Panc1 (cell line): ENCODE measurements around the gene METTL27. TPM values are rescaled to one million over a fixed set of nuclear protein-coding genes. Genes with fewer than 3 reads are reported as not detected.
A peak's percentile ranks its signal among the peaks of the same experiment; 100 is the strongest.

Experiments used
- ATAC-seq: fragments of 200-7000 bp; cut with Tn5 transposase; 2 replicates; pipeline ENCODE4 v1.9.1; 2020; ENCODE audit warnings: mild to moderate bottlenecking, moderate library complexity
- BruUV-seq: library from RNA; stranded (reverse); fragments of 400-500 nt; replicated peaks from 2 replicates; lab custom pipeline; 2021; lab: Mats Ljungman, UMichigan
- CTCF ChIA-PET: fragments of 300-600 bp; sonication (Branson Sonifier 250); formaldehyde crosslinking; loops from one replicate; lab custom pipeline; 2022; ENCODE audit warnings: antibody characterized with exemption; lab: Charles Lee
- POLR2A ChIA-PET: fragments of 300-600 bp; sonication (Branson Sonifier 250); formaldehyde crosslinking; loops from one replicate; lab custom pipeline; 2022; ENCODE audit warnings: antibody characterized with exemption; lab: Charles Lee
- DNase-seq: peaks from one replicate; pipeline ENCODE4 v3.0.0-alpha.2; 2010; ENCODE audit warnings: low read depth, low spot score
- H3K27ac ChIP-seq: 2 replicates; pipeline ENCODE4 v1.5.1; 2011; ENCODE audit warnings: mild to moderate bottlenecking, low read length, inconsistent platforms
- H3K27me3 ChIP-seq: fragments of 200-500 bp; sonication (Bioruptor generic); 2 replicates; pipeline ENCODE4 v1.6.0; 2014; ENCODE audit warnings: low read length, inconsistent platforms; ENCODE audit not compliant: control insufficient read depth, insufficient read depth
- H3K36me3 ChIP-seq: fragments of 200-500 bp; sonication (Bioruptor generic); 2 replicates; pipeline ENCODE4 v1.5.1; 2014; ENCODE audit warnings: inconsistent platforms, mild to moderate bottlenecking, low read length, moderate library complexity; ENCODE audit not compliant: control insufficient read depth, insufficient read depth
- H3K4me1 ChIP-seq: 2 replicates; pipeline ENCODE4 v1.5.1; 2011; ENCODE audit warnings: inconsistent platforms, mild to moderate bottlenecking, low read length, moderate library complexity; ENCODE audit not compliant: control insufficient read depth, insufficient read depth
- H3K4me3 ChIP-seq, 2 experiments: 2 replicates each; pipeline ENCODE4 v1.5.1; 2011 to 2012; ENCODE audit warnings: low read depth in 2 of 2, low read length in 2 of 2, mild to moderate bottlenecking in 2 of 2, inconsistent platforms in 1 of 2, moderate library complexity in 1 of 2
- H3K9me3 ChIP-seq: fragments of 200-500 bp; sonication (Bioruptor generic); 2 replicates; pipeline ENCODE4 v1.5.1; 2014; ENCODE audit warnings: low read depth, mild to moderate bottlenecking, inconsistent platforms, low read length, moderate library complexity; ENCODE audit not compliant: control insufficient read depth, insufficient read depth
- CTCF ChIP-seq: fragments of 450-650 bp; IDR thresholded peaks from 2 replicates; pipeline ENCODE4 v1.5.1; 2017; ENCODE audit warnings: mild to moderate bottlenecking
- POLR2AphosphoS5 ChIP-seq: IDR thresholded peaks from 2 replicates; pipeline ENCODE4 v1.6.1; 2012; ENCODE audit warnings: mild to moderate bottlenecking, low read depth, low read length, moderate library complexity
- SIN3A ChIP-seq: IDR thresholded peaks from 2 replicates; pipeline ENCODE4 v1.6.1; 2012; ENCODE audit warnings: low read depth, mild to moderate bottlenecking, low read length, moderate library complexity, borderline replicate concordance; ENCODE audit not compliant: insufficient read depth
- TCF7L2 ChIP-seq: IDR thresholded peaks from 2 replicates; pipeline ENCODE4 v1.6.1; 2011; ENCODE audit warnings: mild to moderate bottlenecking, low read depth, low read length, inconsistent platforms
- in situ Hi-C: cut with HindIII; loops from 2 replicates; pipeline ENCODE4 v1.10.0; 2016; ENCODE audit warnings: low sequenced_read_pairs, low pct_unique_long_range_greater_than_20kb
- intact Hi-C: fragments of 100-400 bp; cut with micrococcal nuclease; formaldehyde crosslinking; loops from one replicate; pipeline ENCODE4 v1.10.0; 2022; ENCODE audit not compliant: unreplicated experiment
- total RNA-seq: library from RNA; stranded (reverse); gene quantifications from one replicate; pipeline ENCODE4 v1.2.1, GENCODE V29; 2021; ENCODE audit not compliant: unreplicated experiment
- TF ChIP-seq, protein P1 (sequence below), 2 experiments: IDR thresholded peaks; 2 replicates each; pipeline ENCODE4 v1.6.1; 2011 to 2012; ENCODE audit warnings: low read depth in 2 of 2, control low read depth in 1 of 2, low read length in 1 of 2, mild to moderate bottlenecking in 1 of 2, moderate library complexity in 1 of 2; ENCODE audit not compliant: insufficient read depth in 1 of 2

The METTL27 gene
- total RNA-seq, 1 experiment from 2014 or later = 3.4 TPM

- BruUV-seq = no TSS peak
- Histone ChIP-seq H3K4me1 (0 out of 2 replicates have a peak, but pooled peaks cover 4% of the 10 kb centered on the region), H3K36me3 (no peaks in the 10 kb centered on the region), H3K27me3 (no peaks in the 10 kb centered on the region), H3K4me3 (no peak overlapping the region), H3K9me3 (no peaks in the 10 kb centered on the region), H3K27ac (no peak overlapping the region)
- CTCF ChIA-PET = interaction anchor here (0.7 kb wide), 1 partner anchor 296 kb away, joined by 3 read pairs; no protein-coding TSS in a partner anchor
- no peak for TF ChIP-seq POLR2AphosphoS5
- TF ChIP-seq TCF7L2 = no peak
- no peak for TF ChIP-seq SIN3A
- TF ChIP-seq, protein P1, sequence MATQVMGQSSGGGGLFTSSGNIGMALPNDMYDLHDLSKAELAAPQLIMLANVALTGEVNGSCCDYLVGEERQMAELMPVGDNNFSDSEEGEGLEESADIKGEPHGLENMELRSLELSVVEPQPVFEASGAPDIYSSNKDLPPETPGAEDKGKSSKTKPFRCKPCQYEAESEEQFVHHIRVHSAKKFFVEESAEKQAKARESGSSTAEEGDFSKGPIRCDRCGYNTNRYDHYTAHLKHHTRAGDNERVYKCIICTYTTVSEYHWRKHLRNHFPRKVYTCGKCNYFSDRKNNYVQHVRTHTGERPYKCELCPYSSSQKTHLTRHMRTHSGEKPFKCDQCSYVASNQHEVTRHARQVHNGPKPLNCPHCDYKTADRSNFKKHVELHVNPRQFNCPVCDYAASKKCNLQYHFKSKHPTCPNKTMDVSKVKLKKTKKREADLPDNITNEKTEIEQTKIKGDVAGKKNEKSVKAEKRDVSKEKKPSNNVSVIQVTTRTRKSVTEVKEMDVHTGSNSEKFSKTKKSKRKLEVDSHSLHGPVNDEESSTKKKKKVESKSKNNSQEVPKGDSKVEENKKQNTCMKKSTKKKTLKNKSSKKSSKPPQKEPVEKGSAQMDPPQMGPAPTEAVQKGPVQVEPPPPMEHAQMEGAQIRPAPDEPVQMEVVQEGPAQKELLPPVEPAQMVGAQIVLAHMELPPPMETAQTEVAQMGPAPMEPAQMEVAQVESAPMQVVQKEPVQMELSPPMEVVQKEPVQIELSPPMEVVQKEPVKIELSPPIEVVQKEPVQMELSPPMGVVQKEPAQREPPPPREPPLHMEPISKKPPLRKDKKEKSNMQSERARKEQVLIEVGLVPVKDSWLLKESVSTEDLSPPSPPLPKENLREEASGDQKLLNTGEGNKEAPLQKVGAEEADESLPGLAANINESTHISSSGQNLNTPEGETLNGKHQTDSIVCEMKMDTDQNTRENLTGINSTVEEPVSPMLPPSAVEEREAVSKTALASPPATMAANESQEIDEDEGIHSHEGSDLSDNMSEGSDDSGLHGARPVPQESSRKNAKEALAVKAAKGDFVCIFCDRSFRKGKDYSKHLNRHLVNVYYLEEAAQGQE (IDR thresholded peaks at IDR 0.05; ENCODE audit: insufficient read depth in 1 of 2, low read depth in 2 of 2, low read length in 1 of 2) = no peak
- ATAC-seq (no peak), DNase-seq (no peak)
- POLR2A ChIA-PET = no interaction called here
- intact Hi-C loops (no loop called here), in situ Hi-C loops (no loop called here)
Observed at GRCh38 chr7:73880755-73881328, 38.5 kb upstream of the METTL27 start.

GRCh38 chr7:73879977-73880681 is 37.8 kb upstream of the METTL27 start:
- CTCF ChIA-PET = interaction anchor here (0.7 kb wide), 1 partner anchor 295 kb away, joined by 3 read pairs; no protein-coding TSS in a partner anchor
- in situ Hi-C loops = no loop called here
- H3K27me3 ChIP-seq = no peaks in the 10 kb centered on the region
- no peak for TF ChIP-seq SIN3A
- intact Hi-C loops = no loop called here
- no peak overlapping the region for H3K4me3 ChIP-seq
- ATAC-seq (peak; percentile 19; the same call in 1 of the 2 replicates), DNase-seq (no peak)
- no peak overlapping the region for H3K27ac ChIP-seq
- POLR2A ChIA-PET = no interaction called here
- no peaks in the 10 kb centered on the region for H3K36me3 ChIP-seq
- H3K4me1 ChIP-seq = 0 out of 2 replicates have a peak, but pooled peaks cover 4% of the 10 kb centered on the region
- no TSS peak for BruUV-seq
- H3K9me3 ChIP-seq = no peaks in the 10 kb centered on the region

DNA sequence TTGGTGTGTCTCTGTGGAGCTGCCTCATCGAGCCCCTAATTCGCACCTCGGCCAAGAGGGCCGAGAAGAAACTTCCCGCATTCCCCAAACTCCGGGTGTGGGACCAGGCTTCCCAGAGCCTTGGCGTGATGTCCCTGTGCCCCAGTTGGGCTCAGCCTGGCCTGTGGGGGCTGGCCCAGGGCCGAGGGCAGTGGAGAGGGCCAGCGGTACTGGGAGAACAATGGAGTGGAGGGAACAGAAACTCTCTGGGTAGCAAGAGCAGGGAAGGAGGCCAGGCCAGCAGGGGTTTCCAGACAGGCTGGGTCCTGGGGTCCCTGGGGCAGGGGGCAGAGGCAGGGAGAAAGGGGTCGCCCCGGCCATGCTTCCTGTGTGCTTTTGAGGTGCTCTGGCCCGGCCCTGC is 34.7 kb upstream of the METTL27 start:
- no peak for TF ChIP-seq CTCF
- TF ChIP-seq TCF7L2 = no peak
- no peak for TF ChIP-seq SIN3A
- intact Hi-C loops = no loop called here
- H3K4me1 ChIP-seq = 0 out of 2 replicates have a peak, but pooled peaks cover 4% of the 10 kb centered on the region
- H3K4me3 ChIP-seq = no peak overlapping the region
- ChIA-PET CTCF (no interaction called here), POLR2A (no interaction called here)
- DNase-seq (no peak), ATAC-seq (no peak)
- in situ Hi-C loops = no loop called here
- H3K27me3 ChIP-seq = no peaks in the 10 kb centered on the region
- no TSS peak for BruUV-seq
- no peak overlapping the region for H3K27ac ChIP-seq
- no peaks in the 10 kb centered on the region for H3K36me3 ChIP-seq
- H3K9me3 ChIP-seq = no peaks in the 10 kb centered on the region
